ENCODE results near the gene EIF4G1.

The EIF4G1 gene

GRCh38 chr3:184307915-184308314 is 6.5 kb upstream of the EIF4G1 start:
- peak; percentile 50 for DNase-seq (ENCODE audit: low spot score)

GRCh38 chr3:184308744-184309143 is 5.7 kb upstream of the EIF4G1 start:
- DNase-seq (ENCODE audit: low spot score): no peak

GRCh38 chr3:184311633-184312032 is 2.8 kb upstream of the EIF4G1 start:
- DNase-seq (ENCODE audit: low spot score): no peak

GRCh38 chr3:184314700-184315542 is 515 bp downstream of the EIF4G1 start:
- DNase-seq (ENCODE audit: low spot score): peak; percentile 70

GRCh38 chr3:184315543-184315867 is 1.1 kb downstream of the EIF4G1 start:
- DNase-seq (ENCODE audit: low spot score): peak; percentile 51

- DNase-seq (ENCODE audit: low spot score): peak; percentile 50
Measured at GRCh38 chr3:184315871-184316661, 1.7 kb downstream of the EIF4G1 start.

- no peak for DNase-seq (ENCODE audit: low spot score)
Measured at GRCh38 chr3:184316792-184317191, 2.4 kb downstream of the EIF4G1 start.

GRCh38 chr3:184317201-184317600 is 2.8 kb downstream of the EIF4G1 start:
- no peak for DNase-seq (ENCODE audit: low spot score)

- peak; percentile 97 for DNase-seq (ENCODE audit: low spot score)
Measured at GRCh38 chr3:184320104-184320445, 5.7 kb downstream of the EIF4G1 start.

GRCh38 chr3:184321666-184322065 is 7.3 kb downstream of the EIF4G1 start:
- DNase-seq (ENCODE audit: low spot score): no peak

- no peak for DNase-seq (ENCODE audit: low spot score)
Measured at GRCh38 chr3:184322731-184323487, 8.5 kb downstream of the EIF4G1 start.

- no peak for DNase-seq (ENCODE audit: low spot score)
Measured at GRCh38 chr3:184323696-184324095, 9.3 kb downstream of the EIF4G1 start.

GRCh38 chr3:184325269-184325668 is 10.9 kb downstream of the EIF4G1 start:
- DNase-seq (ENCODE audit: low spot score): no peak

- no peak for DNase-seq (ENCODE audit: low spot score)
Measured at GRCh38 chr3:184325715-184326369, 11.4 kb downstream of the EIF4G1 start.

- DNase-seq (ENCODE audit: low spot score): no peak
Measured at GRCh38 chr3:184327171-184327570, 12.8 kb downstream of the EIF4G1 start.

GRCh38 chr3:184328516-184328915 is 14.1 kb downstream of the EIF4G1 start:
- no peak for DNase-seq (ENCODE audit: low spot score)

GRCh38 chr3:184332370-184333090 is 18.1 kb downstream of the EIF4G1 start:
- DNase-seq (ENCODE audit: low spot score): no peak

- peak; percentile 53 for DNase-seq (ENCODE audit: low spot score)
Measured at GRCh38 chr3:184333190-184333589, 18.8 kb downstream of the EIF4G1 start.

GRCh38 chr3:184333700-184334099 is 19.3 kb downstream of the EIF4G1 start:
- DNase-seq (ENCODE audit: low spot score): no peak

- peak; percentile 71 for DNase-seq (ENCODE audit: low spot score)
Measured at GRCh38 chr3:184334470-184335158, 20.2 kb downstream of the EIF4G1 start.

- no peak for DNase-seq (ENCODE audit: low spot score)
Measured at GRCh38 chr3:184335291-184335660, 20.9 kb downstream of the EIF4G1 start.

Data from hematopoietic multipotent progenitor cell treated with erythropoietin and hydrocortisone succinate and interleukin-3 and kit ligand, for 17 days (in vitro differentiated cells).